ENCODE data around the gene EPB41L4A.

The EPB41L4A gene

DNA sequence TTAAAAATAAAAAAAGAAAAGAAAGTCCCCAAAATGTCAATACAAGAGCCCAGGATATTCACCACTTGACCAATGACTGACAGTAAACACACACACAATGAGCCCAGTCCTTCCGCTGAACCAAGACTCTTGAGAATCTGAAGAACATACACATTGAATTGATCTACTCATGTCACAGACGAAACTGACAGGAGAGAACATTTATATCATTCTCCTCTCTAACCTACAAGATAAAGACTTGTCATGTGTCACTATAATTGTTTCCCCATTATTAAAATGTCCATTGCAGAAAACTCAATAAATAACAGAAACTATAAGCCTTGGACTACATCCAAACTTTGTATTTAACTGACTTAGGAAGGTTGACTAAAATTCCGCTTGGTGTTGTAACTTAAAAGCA is 296.7 kb downstream of the EPB41L4A start:
- Histone ChIP-seq H3K9me3 (ENCODE audit: control insufficient read depth, insufficient read depth, low read length) (no peaks in the 10 kb centered on the region), H3K4me1 (ENCODE audit: insufficient read depth, low read length) (no peaks in the 10 kb centered on the region), H3K9ac (ENCODE audit: low read depth, low read length) (no peak overlapping the region), H3K36me3 (ENCODE audit: insufficient read depth, low read length) (no peaks in the 10 kb centered on the region)

DNA sequence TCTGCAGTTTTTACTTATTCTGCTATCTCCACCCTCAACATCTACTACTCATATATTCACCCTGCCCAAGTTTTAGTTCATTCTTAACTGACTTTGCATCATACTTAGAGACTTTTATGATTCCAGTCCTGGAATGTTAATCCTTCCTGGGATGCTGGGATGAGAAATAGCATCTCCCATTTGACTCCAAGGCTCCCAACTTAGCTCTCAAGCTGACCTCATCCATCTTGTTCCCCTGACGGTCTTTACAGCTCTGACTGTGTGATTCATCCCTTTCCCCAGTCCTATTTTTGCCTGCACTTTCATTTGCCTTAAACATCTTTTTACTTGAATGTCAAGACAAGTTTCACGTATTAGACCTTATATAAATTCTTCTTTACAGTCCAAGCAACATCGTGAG is 297.8 kb downstream of the EPB41L4A start:
- Histone ChIP-seq H3K9me3 (ENCODE audit: control insufficient read depth, insufficient read depth, low read length) (no peaks in the 10 kb centered on the region), H3K4me1 (ENCODE audit: insufficient read depth, low read length) (no peaks in the 10 kb centered on the region), H3K36me3 (ENCODE audit: insufficient read depth, low read length) (no peaks in the 10 kb centered on the region), H3K9ac (ENCODE audit: low read depth, low read length) (no peak overlapping the region)

DNA sequence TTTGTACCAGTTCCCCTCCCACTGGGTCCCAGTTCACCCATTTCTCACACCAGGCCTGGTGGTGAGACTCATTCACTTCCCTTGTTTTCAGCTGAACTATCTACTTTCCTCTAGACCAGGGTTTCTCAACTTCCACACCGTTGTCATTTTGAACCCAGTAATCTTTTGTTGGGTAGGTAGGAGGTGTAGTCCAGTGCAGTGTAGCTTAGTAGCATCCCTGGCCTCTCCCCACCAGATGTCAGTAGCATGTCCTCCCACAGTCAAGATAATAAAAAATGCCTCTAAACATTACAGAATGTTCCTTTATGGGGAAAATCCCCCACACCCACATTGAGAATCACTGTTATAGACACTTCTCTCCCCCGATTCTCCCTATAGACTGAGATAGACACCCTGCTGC is 299.1 kb downstream of the EPB41L4A start:
- Histone ChIP-seq H3K9ac (ENCODE audit: low read depth, low read length) (no peak overlapping the region), H3K9me3 (ENCODE audit: control insufficient read depth, insufficient read depth, low read length) (no peaks in the 10 kb centered on the region), H3K4me1 (ENCODE audit: insufficient read depth, low read length) (no peaks in the 10 kb centered on the region), H3K36me3 (ENCODE audit: insufficient read depth, low read length) (no peaks in the 10 kb centered on the region)

DNA sequence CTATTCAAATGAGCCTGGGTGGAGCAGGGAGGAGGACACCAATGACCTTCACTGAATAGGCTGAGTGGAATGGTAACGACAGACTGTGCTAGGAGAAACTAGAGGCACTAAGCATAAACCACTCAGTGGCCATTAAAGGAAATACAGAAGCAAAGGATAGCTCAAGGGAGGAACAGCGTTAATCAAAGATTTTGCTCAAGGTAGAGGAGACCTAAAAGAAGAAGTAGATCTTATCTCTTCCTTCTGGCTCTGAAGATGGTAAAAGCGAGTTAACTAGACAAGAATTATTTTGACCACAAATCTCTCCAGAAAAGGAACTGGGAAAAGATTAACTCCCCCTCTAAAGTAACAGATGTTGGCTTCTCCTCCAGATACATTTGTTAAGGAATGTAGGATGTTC is 299.6 kb downstream of the EPB41L4A start:
- H3K36me3 ChIP-seq (ENCODE audit: insufficient read depth, low read length), result no peaks in the 10 kb centered on the region
- no peaks in the 10 kb centered on the region for H3K9me3 ChIP-seq (ENCODE audit: control insufficient read depth, insufficient read depth, low read length)
- no peak overlapping the region for H3K9ac ChIP-seq (ENCODE audit: low read depth, low read length)
- H3K4me1 ChIP-seq (ENCODE audit: insufficient read depth, low read length), result no peaks in the 10 kb centered on the region

DNA sequence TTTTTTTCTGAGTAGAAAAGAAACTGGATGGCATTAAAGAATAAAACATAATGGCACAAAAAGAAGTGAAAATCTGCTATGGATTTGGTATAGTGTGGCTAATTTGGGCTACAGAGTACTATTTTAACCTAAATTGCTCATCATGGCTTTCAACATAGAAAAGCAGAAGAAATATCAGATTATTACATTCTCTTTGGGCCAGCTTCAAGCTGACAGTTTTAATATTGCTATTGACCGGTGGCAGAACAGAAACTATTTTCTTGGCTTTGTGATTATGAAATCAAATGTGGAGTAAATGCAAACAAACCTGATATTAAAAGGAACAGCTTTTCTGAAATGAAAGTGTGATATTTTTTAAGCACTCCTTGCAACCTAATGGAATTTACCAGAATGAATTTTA is 301.5 kb downstream of the EPB41L4A start:
- Histone ChIP-seq H3K9me3 (ENCODE audit: control insufficient read depth, insufficient read depth, low read length) (no peaks in the 10 kb centered on the region), H3K4me1 (ENCODE audit: insufficient read depth, low read length) (no peaks in the 10 kb centered on the region), H3K9ac (ENCODE audit: low read depth, low read length) (no peak overlapping the region), H3K36me3 (ENCODE audit: insufficient read depth, low read length) (no peaks in the 10 kb centered on the region)

DNA sequence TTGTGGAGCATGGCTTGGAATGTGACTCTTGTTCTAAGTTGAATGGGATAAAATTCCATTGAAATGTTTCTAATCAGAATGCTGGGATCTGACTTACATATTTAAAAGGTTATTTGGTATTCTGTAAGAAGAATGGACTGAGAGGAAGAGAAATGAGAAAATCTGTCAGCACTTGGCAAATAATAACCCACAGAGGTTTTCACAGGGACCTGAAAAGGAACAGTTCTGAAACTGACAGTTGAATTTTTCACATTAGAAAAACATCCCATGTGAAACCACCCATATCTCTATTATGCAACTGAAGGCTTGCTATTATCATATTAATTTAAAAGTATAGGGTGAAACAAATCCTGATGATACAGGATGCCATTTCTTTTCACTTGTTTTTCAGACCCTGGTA is 302.7 kb downstream of the EPB41L4A start:
- no peaks in the 10 kb centered on the region for H3K9me3 ChIP-seq (ENCODE audit: control insufficient read depth, insufficient read depth, low read length)
- H3K36me3 ChIP-seq (ENCODE audit: insufficient read depth, low read length), result no peaks in the 10 kb centered on the region
- no peaks in the 10 kb centered on the region for H3K4me1 ChIP-seq (ENCODE audit: insufficient read depth, low read length)
- H3K9ac ChIP-seq (ENCODE audit: low read depth, low read length), result no peak overlapping the region

DNA sequence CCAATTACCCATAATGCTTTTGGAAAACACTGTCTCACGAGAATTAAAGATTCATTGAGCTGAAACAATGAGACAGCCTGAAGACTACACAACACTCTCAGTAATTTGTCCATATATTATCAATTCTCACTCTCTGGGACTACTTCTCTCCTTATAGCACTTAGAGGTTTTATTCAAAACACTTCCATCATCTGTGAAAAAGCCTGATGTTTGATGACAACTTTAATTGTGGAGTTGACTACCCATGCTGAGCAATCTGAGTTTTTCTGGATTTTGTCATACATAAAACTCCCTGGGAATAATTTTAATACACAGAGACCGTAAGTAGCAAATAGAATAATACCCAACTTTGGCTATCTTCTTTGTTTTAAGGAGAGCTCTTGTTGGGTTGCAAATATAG is 305.5 kb downstream of the EPB41L4A start:
- no peaks in the 10 kb centered on the region for H3K36me3 ChIP-seq (ENCODE audit: insufficient read depth, low read length)
- no peak overlapping the region for H3K9ac ChIP-seq (ENCODE audit: low read depth, low read length)
- H3K4me1 ChIP-seq (ENCODE audit: insufficient read depth, low read length), result no peaks in the 10 kb centered on the region
- H3K9me3 ChIP-seq (ENCODE audit: control insufficient read depth, insufficient read depth, low read length), result no peaks in the 10 kb centered on the region
